Stimulated activated CD8-positive, alpha-beta memory T cell treated with anti-CD3 and anti-CD28 coated beads, Interleukin-12 subunit alpha, Interleukin-12 subunit beta, amount 100 ng/mL, for 1 hour (primary cell): Measurements from ENCODE around the gene ZG16B.

Source experiments
- DNase-seq: peaks from one replicate; pipeline ENCODE4 v3.0.0-alpha.2; 2020; ENCODE audit warnings: low read depth

ZG16B gene, protein sequence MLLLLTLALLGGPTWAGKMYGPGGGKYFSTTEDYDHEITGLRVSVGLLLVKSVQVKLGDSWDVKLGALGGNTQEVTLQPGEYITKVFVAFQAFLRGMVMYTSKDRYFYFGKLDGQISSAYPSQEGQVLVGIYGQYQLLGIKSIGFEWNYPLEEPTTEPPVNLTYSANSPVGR

DNA sequence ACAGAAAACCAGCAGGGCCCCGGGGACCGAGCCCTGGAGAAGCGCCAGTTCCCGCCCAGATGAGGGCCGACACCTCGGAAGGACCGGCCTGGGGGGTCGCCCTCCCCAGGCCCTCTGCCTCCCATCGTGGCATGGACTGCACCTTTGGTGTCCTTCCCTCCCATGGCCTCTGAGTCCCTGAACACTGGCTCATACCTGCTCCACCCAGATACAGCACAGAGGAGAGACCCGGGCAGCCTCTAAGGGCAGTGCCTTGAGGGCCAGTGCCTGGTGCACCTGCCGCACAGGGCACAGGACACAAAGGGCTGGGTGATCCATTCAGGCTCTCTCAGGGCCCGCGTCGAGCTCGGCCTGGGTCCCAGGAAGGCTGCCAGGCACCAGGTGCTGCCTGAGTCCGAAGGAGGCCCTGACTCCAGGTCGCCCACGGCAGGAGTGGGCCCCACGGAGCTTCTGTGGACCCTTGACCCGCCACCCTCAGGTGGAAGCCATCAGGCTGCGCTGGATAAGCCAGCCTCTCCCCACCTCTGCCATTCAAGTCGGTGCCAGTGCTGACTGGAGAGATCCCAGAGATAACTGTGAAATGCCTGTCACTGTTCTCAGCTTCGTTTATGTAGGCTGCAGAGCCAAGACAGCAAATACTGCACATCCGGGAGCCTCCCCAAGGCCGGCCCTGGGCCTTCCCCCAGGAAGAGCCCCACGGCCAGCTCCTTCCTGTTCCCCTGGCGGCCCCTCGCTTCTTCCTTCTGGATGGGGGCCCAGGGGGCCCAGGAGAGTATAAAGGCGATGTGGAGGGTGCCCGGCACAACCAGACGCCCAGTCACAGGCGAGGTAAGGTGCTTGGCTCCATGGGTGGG is at the start of gene ZG16B:
TSS of gene ZG16B (plus strand) at position 803 of the 854 bp plus-strand sequence. CDS start 139 bp downstream, outside the sequence.
- no peak for DNase-seq

DNA sequence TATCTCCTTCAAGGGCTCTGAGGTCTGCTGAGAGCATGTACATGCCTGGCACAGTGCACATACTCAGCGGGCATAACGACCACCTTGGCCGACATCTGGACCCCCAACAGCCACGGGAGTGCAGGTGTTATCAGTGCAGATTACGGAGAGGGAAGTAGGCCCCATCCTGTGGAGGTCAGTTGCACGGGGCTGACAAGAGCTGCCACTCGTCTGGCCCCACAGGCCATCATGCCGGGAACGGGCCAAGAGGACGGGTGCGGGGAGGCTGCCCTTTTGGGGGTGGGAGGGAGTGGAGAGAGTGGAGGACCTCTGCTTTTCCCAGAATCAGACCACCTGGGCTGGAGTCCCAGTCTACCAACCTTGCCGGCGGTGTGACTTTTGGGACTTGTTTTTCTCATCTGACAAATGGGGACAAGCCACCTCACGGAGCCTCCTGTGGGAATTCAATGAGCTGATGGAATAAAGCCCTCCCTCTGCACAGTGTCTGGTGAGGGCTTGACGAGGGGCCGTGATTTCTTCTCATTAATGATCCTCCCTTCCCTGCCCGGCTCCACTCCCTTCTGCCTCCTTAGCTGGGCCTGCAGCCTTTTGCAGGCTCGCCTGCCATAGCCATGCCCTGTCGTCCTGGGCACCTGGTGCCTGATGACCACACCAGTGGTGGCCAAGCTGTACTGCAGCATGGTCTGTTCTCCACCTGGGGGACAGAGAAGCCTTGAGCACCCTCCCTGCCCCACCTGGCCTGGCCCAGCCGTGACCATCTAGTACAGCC is 47.3 kb upstream of the ZG16B start:
- no peak for DNase-seq

DNA sequence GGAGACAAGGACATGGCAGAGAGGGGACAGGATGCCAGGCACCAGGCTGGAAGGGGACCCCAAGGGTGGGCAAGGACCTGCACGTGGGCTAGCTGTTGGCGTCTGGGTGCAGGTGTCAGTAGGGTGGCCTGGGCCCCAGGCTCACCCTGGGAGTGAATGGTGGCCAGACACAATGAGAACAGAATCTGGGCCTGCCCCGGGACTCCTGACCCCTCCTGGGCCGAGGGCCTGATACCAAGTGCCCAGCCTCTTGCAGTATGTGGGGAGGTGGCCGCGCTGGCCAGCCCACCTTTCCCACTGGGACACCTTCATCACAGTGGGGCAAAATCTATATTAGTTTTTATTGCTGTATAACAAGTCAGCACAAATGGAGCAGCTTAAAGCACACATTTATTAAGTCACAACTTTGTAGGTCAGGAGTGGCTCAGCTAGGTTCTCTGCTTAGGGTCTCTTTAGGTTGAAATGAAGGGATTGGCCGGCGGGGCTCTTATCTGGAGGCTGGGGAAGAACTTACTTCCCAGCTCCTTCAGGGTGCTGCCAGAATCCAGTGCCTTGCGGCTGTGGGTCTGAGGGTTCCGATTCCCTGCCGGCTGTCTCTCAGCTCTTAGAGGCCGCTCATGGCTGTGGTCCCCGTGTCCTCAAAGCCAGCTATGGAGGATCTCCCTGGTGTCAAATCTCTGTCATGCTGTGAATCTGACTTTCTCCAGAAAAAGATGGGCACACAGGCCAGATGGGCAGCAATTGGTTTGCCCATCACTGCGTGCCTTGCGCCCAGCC is 46.3 kb upstream of the ZG16B start:
- no peak for DNase-seq

DNA sequence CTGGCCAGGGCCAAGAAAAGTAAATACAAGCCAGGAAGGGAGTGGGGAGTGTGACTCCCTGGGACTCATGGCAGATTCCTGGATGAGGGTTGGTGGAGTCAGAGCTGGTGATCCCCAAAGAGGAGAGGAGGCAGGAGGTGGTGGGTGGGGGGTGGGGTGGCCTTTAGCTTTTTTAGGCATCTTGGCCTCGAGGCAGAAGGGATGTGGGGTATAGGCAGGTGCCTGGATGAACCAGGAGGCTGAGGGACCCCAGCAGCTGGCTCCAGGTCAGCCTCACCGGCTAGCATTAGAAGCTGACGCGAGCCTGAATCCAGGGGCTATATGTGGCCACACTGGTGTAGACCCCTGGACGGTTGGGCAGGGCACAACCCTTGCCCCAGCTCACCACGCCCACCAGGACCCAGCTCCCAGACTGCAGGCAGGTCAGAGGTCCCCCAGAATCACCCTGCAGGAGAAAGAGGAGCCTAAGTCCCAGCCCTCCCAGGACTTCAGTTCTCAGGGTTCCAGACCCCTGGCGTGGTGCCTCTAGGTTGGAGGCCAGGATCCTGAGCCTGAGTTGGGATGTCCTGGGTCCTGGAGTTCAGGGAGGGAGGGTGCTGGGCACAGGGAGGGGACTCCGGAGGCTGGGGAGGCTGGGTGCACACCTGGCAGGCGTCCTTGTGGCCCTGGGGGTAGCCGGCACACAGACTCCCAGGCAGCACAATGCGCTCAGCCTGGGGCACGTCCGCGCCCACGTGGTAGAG is 45.6 kb upstream of the ZG16B start:
- DNase-seq, result no peak

DNA sequence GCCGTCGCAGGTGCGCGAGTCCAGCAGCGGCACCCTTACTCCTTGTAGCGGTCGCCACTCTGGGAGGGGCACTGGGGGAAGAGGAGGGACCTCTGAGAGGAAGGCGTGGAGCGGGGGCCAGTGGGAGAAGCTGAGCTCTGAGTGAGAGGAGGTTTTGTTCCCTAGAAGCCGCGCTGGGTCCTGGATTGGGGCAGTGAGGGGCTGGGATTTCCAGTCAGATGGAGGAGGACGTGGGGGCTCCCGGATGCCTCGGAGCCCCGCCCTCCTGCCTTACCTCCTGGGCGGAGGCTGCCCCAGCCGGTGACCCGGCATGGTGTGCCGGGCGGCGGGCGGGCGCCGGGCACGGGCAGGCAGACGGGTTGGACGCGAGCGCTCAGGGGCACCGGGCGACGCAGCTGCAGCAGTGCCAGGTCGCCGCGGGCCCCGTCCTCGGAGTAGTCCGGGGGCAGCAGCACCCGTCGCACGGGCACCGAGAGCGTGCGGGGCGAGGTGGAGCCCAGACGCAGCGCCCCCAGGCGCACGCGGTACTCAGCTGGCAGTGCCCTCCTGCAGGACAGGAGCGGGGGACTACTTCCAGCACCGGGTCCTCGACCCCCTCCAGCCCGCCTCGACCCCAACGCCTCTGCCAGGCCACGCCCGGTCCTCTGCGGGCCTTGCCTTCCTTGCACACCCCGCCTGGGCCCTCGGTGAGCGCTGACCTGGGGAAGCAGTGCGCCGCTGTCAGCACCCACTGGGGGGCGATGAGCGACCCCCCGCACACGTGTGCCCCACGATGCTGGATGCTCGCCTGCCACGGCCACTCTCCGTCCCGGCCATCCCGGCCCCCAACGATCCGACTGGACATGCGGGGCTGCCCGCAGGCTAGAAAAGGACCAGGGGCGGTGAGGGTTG is 44.8 kb upstream of the ZG16B start:
- no peak for DNase-seq

DNA sequence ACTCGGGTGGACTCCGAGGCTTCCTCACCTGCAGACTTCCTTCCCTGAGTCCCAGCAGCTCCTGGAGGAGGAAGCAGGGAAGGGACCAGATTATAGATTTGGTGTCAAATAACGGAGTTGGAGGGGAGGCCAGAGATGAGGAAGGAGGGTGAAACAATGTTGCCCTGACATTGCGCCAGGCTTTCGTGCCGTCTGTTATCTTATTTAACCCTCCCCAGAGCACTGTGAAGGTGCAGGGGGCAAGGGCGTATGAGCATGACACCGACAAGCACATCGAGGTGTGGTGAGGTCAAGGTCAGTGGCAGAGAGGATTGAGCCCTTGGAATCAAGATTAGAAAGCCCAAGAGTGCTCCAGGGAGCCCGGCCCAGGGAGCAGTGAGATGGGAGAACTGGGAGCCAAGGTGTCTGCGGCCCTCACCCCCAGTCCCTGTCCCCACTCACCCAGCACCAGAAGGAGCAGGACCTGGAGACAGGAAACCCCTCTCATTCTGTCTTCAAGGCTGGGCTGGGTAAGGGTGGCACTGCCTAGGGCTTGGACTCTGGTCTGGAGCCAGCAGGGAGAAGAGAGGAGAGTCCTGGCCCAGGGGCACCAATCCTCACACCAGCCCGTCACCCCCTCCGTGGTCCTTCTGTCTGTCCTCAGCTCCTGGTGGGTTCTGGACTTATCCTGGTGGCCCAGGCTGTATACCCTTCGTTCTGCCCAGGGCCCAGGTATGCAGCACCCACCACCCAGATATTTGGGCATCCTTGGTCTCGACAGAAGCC is 43.9 kb upstream of the ZG16B start:
- no peak for DNase-seq

DNA sequence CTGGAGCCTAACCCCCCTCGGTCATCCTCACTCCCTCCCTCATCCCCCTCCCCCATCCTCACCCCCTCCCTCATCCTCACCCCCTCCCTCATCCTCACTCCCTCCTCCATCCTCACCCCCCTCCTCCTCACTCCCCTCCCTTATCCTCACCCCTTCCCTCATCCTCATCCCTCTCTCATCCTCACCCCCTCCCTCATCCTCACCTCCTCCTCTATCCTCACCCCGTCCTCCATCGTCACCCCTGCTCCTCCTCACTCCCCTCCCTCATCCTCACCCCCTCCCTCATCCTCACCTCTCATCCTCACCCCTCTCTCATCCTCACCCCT is 43.3 kb upstream of the ZG16B start:
- DNase-seq, result no peak

DNA sequence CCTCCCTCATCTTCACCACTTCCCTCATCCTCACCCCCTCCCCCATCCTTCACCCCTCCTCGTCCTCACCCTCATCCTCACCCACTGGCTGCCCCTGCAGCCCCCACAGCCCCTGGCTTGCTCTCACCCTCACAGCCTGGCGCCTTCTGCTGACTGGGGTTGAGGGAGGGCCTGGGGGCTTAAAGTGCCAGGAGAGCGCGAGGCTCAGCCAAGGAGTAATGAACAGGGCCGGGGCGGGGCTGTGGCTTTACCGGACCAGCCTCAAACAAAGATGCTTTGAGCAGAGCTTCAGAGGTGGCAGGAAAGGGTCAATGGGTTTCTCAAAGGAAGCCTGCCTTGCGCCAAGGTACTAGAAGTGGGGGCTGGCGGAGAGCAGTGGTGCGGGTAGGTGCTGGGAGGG is 42.7 kb upstream of the ZG16B start, which contains the start of gene PRSS33:
TSS of gene PRSS33 (minus strand) at position 155 of the 400 bp plus-strand sequence. CDS start 1,013 bp downstream, outside the sequence.
- DNase-seq, result no peak

DNA sequence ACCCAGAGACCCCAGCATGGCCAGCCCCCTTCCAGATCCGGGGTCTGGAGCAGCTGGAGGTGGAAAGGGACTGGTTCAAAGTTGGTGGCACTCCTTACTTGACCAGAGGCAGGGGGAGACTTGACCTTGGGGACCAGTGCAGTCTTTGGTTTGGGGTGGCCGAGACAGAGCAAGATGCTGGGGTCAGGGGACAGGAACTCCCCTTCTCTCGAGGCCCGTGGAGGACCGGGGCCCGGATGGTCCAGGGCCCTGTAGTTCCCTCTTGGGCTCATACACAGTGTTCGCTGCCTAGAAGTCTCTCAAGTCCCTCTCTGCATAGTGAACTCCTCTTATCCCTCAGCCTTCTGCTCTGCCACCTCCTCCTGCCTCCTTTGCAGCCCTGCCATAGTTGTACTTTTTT is 42.1 kb upstream of the ZG16B start:
- no peak for DNase-seq

DNA sequence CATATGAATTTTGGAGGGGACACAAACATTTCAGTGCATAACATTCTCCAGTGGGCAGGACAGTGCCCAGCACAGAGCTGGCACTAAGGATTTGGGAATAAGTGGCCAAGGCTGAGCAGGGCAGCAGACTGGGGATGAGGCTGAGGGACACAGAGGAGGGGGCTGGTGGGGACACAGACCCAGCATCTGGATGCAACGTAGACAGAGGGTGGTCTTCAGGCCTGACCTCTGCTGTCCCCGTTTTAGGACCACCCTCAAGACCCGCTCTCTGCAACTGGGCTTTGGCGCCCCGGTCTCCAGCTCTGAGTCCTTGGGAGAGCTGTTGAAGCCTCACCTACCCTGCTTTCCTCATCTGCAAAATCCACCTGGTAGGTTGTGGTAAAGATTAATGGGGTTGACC is 39.5 kb upstream of the ZG16B start:
- DNase-seq, result no peak

DNA sequence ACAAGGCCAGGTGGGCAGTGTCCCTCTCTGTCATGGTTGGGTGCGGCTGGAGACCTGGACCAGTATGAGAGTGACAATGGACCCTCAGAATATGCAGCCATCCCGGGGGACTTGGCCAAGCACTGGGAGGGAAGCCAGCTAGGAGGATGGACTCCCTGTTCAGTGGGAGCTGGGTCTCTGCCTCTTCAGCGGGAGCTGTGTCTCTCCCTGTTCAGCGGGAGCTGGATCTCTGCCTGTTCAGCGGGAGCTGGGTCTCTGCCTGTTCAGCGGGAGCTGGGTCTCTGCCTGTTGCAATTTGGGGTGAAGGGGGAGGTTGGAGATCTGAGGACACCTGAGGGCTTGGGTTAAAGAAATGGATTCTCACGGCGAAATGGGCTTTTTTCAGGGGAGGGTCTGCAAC is 38.9 kb upstream of the ZG16B start:
- no peak for DNase-seq

DNA sequence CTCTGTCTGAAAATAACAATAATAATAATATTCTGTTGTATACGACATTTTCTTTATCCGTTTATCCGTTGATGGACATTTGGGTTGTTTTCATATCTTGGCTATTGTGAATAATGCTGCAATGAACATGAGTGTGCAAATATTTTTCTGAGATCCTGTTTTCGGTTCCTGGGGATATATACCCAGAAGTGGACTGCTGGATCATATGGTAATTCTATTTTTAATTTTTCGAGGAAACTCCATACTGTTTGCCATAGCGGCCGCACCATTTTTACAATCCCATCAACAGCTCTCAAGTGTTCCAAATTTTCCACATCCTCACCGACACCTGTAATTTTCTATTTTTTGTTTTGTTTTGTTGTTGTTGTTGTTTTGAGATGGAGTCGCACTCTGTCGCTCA is 37.2 kb upstream of the ZG16B start:
- no peak for DNase-seq

DNA sequence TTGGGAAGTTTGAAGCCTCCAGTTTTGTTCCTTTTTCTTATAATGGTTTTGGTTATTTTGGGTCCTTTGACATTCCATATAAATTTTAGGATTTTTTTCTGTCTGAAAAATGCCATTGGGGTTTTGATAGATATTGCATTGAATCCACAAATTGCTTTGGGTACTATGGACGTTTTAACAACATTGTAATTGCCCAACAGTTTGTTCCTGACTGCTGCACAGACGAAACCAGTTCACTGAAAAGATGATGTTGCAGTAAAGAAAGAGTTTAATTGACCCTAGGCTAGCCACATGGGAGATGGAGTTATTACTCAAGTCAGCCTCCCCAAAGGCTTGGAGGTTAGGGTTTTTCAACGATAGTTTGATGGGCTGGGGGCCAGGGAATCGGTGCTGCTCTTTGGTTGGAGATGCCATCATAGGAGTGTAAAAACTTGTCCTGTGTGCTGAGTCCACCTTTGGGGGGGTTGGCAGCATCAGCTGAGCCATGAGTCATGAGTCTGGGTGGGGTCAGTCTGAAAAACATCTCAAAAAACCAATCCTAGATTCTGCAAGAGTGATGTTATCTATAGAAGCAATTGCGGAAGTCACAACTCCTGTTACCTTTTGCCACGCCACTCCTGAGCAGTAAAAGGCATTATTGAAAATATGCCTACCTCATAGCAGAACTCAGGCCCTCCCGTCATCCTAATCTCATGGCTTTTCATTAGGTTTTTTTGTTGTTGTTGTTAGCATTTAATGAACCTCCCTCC is 34.5 kb upstream of the ZG16B start:
- no peak for DNase-seq

DNA sequence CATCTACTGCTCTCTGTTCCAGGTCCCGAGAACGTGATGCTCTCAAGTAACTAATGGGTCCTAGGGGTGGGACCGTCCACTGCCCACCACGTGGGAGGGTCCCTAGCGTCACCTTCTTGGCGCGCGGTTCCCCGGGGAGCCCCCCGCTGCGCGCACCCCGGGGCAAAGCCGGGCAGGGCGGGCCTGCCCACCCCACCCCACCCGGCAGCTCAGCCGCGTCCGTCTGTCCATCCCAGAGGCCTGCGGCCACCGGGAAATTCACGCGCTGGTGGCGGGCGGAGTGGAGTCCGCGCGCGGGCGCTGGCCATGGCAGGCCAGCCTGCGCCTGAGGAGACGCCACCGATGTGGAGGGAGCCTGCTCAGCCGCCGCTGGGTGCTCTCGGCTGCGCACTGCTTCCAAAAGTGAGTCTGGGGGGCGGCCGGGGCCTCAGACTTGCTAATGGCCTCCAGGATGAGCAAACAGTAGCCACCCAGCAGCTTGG is 31.3 kb upstream of the ZG16B start:
- no peak for DNase-seq

DNA sequence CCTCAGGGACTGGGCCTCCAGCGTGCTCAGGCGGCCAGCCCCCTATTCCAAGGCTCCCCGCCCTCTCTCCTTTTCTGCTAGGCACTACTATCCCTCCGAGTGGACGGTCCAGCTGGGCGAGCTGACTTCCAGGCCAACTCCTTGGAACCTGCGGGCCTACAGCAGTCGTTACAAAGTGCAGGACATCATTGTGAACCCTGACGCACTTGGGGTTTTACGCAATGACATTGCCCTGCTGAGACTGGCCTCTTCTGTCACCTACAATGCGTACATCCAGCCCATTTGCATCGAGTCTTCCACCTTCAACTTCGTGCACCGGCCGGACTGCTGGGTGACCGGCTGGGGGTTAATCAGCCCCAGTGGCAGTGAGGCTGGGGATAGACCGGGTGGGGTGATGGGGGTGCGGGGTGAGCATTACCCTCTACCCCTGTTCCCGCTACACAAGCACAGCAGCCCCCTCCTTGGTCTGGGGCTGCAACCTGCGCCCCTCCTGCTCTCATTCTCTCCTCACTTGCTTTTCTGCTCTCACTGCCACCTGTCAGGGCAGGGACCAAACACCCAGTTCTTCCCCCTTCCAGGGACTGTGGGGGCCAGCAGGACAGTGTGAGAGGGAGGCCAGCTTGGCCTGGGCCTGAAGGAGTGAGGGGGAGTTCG is 30.8 kb upstream of the ZG16B start:
- no peak for DNase-seq

DNA sequence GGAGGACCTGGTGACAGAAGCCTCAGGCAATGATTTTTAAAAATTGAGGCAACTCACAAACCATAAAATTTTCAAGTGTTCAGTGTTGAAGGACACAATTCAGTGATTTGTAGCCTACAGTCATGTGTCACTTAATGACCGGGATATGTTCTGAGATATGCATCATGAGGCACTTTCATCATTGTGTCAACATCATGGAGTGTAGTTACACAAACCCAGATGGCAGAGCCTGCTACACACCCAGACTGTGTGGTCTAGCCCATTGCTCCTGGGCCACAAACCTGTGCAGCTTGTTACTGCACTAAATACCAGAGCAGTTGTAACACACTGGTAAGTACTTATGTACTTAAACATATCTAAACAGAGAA is 30.3 kb upstream of the ZG16B start:
- no peak for DNase-seq

DNA sequence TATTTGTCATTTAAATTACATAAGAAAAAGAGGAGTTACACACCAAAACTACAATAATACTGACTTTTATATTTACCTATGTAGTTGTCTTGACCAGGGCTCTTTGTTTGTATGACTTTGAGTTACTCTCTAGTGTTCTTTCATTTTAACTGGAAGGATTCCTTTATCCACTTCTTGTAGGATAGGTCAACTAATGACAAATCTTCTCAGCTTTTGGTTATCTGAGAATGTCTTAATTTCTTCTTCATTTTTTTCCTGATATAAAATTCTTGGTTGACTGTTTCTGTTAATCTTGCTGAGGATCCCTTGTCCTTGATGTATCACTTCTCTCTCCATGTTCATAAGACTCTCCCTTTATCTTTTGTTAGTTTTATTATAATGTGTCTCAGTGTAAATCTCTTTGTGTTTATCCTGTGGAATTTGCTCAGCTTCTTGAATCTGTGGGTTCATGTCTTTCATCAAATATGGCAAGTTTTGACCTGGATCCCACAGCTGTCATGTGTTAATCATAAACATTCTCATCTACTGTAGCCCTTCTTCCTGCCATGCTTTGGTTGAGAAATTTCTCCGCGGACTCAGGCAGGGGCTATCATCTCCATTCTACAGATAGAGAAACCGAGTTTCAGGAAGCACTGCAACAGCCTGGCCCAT is 26.4 kb upstream of the ZG16B start:
- no peak for DNase-seq

DNA sequence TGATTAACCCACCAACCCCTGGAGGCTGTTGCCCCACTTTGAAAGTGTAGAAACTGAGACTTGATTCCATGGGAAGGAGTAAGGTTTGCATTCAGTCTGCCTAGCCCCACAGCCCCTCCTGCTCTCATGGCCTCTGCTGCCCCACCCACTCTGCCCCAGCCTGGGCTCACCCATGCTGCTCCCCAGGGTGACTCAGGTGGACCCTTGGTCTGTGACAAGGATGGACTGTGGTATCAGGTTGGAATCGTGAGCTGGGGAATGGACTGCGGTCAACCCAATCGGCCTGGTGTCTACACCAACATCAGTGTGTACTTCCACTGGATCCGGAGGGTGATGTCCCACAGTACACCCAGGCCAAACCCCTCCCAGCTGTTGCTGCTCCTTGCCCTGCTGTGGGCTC is 25.4 kb upstream of the ZG16B start:
- DNase-seq, result no peak
